Osteoblast (primary cell): ENCODE data around the gene GHRHR. TPM values are rescaled to one million over a fixed set of nuclear protein-coding genes. Genes with fewer than 3 reads are reported as not detected.

Experiments
- DNase-seq: peaks from one replicate; pipeline ENCODE4 v3.0.0; 2011; ENCODE audit warnings: low spot score, mixed read lengths; ENCODE audit not compliant: insufficient read length; ENCODE audit errors: missing footprints
- H2AFZ ChIP-seq: 2 replicates; pipeline ENCODE4 v1.6.0; 2011; ENCODE audit warnings: mild to moderate bottlenecking, low read length
- H3K27ac ChIP-seq: 2 replicates; pipeline ENCODE4 v1.5.1; 2011; ENCODE audit warnings: mild to moderate bottlenecking, low read depth, low read length, moderate library complexity
- H3K27me3 ChIP-seq: 2 replicates; pipeline ENCODE4 v1.6.0; 2012; ENCODE audit warnings: mild to moderate bottlenecking, control low read depth, inconsistent platforms, low read length, moderate library complexity; ENCODE audit not compliant: insufficient read depth
- H3K36me3 ChIP-seq: 2 replicates; pipeline ENCODE4 v1.5.1; 2011; ENCODE audit warnings: mild to moderate bottlenecking, low read length, control low read depth, moderate library complexity; ENCODE audit not compliant: insufficient read depth
- H3K4me1 ChIP-seq: 2 replicates; pipeline ENCODE4 v1.5.1; 2011; ENCODE audit warnings: mild to moderate bottlenecking, low read length, control low read depth, moderate library complexity; ENCODE audit not compliant: insufficient read depth
- H3K4me2 ChIP-seq: 2 replicates; pipeline ENCODE4 v1.6.0; 2011; ENCODE audit warnings: mild to moderate bottlenecking, low read length; ENCODE audit not compliant: insufficient read depth
- H3K4me3 ChIP-seq: fragments of 200-600 bp; sonication (generic); 3 replicates; pipeline ENCODE4 v1.5.1; 2012; ENCODE audit warnings: mild to moderate bottlenecking, low read length, inconsistent platforms; ENCODE audit not compliant: insufficient read depth
- H3K79me2 ChIP-seq: 2 replicates; pipeline ENCODE4 v1.6.0; 2012; ENCODE audit warnings: mild to moderate bottlenecking, low read length, control low read depth, inconsistent platforms; ENCODE audit not compliant: insufficient read depth
- H3K9me3 ChIP-seq: 2 replicates; pipeline ENCODE4 v1.5.1; 2011; ENCODE audit warnings: low read depth, low read length, control low read depth
- H4K20me1 ChIP-seq: 2 replicates; pipeline ENCODE4 v1.6.0; 2012; ENCODE audit warnings: mild to moderate bottlenecking, low read length, control low read depth; ENCODE audit not compliant: insufficient read depth
- total RNA-seq: library from RNA; depleted of rRNA; stranded (reverse); fragments of >200 nt; gene quantifications from 2 replicates; pipeline ENCODE4 v1.2.3, GENCODE V29; 2012
- TF ChIP-seq, protein P1 (sequence below): IDR thresholded peaks from 2 replicates; pipeline ENCODE4 v1.5.1; 2011; ENCODE audit warnings: mild to moderate bottlenecking, low read depth, low read length, moderate library complexity; ENCODE audit errors: extremely low read depth

Gene GHRHR
- total RNA-seq, 1 donor, result not detected

DNA sequence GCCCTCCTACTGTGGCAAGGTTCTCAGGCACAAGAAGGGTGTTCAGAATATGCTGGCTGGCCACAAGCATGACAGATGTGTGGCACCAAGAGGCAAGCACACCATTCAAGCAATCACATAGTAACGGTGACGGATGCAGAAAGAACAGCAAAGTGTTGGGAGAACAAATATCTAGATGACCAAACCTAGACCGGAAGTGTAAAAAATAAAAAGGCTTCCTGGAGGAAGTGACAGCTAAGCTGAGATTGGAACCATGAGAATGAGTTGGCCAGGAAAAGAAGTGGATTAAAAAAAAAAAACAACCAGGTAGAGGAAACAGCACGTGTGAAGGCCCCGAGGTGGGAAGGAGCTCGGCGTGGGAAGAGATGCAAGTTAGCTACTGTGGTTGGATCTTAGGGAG is 22.0 kb downstream of the GHRHR start:
- no peaks in the 10 kb centered on the region for H4K20me1 ChIP-seq
- no peak overlapping the region for H3K4me2 ChIP-seq
- H3K4me3 ChIP-seq, result no peak overlapping the region
- H3K27ac ChIP-seq, result no peak overlapping the region
- no peaks in the 10 kb centered on the region for H3K36me3 ChIP-seq
- no peak for DNase-seq
- TF ChIP-seq, protein P1, sequence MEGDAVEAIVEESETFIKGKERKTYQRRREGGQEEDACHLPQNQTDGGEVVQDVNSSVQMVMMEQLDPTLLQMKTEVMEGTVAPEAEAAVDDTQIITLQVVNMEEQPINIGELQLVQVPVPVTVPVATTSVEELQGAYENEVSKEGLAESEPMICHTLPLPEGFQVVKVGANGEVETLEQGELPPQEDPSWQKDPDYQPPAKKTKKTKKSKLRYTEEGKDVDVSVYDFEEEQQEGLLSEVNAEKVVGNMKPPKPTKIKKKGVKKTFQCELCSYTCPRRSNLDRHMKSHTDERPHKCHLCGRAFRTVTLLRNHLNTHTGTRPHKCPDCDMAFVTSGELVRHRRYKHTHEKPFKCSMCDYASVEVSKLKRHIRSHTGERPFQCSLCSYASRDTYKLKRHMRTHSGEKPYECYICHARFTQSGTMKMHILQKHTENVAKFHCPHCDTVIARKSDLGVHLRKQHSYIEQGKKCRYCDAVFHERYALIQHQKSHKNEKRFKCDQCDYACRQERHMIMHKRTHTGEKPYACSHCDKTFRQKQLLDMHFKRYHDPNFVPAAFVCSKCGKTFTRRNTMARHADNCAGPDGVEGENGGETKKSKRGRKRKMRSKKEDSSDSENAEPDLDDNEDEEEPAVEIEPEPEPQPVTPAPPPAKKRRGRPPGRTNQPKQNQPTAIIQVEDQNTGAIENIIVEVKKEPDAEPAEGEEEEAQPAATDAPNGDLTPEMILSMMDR, result no peak
- H3K27me3 ChIP-seq, result peaks cover 9% of the 10 kb centered on the region
- no peaks in the 10 kb centered on the region for H3K79me2 ChIP-seq
- H3K4me1 ChIP-seq, result no peaks in the 10 kb centered on the region
- no peaks in the 10 kb centered on the region for H3K9me3 ChIP-seq
- H2AFZ ChIP-seq, result no peak overlapping the region

- Histone ChIP-seq H2AFZ (no peak overlapping the region), H3K27ac (no peak overlapping the region), H3K4me3 (no peak overlapping the region), H3K79me2 (no peaks in the 10 kb centered on the region), H3K36me3 (no peaks in the 10 kb centered on the region), H3K27me3 (peaks cover 5% of the 10 kb centered on the region), H3K4me2 (no peak overlapping the region), H4K20me1 (no peaks in the 10 kb centered on the region), H3K4me1 (no peaks in the 10 kb centered on the region), H3K9me3 (no peaks in the 10 kb centered on the region)
- no peak for DNase-seq
- TF ChIP-seq, protein P1, result no peak
These were observed 22.6 kb downstream of the GHRHR start for GRCh38 chr7:30986331-30986730.

DNA sequence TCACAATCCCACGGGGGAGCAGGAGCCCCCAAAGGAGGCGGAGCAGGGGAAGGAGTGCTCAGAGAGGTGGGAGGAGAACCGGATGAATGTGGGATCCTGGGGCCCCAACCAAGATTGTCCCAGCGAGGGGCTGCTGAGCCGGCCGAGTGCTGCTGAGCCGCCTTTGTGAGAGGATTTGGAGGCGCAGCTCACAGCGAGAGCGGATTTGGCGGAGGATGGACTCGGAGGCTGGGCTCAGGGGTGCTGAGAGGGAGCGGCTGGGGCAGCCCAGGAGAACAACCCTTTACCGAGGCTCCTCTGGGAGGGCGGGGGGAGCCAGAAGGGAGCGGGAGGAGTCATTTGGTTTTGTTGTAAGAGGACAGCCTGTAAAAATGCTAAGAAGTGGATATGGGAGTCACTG is 23.0 kb downstream of the GHRHR start:
- Histone ChIP-seq H3K79me2 (no peaks in the 10 kb centered on the region), H3K4me3 (no peak overlapping the region), H3K36me3 (no peaks in the 10 kb centered on the region), H3K9me3 (no peaks in the 10 kb centered on the region), H3K27ac (no peak overlapping the region), H2AFZ (no peak overlapping the region), H3K27me3 (peaks cover 3% of the 10 kb centered on the region), H3K4me1 (no peaks in the 10 kb centered on the region), H3K4me2 (no peak overlapping the region), H4K20me1 (no peaks in the 10 kb centered on the region)
- TF ChIP-seq, protein P1, result no peak
- no peak for DNase-seq

- H3K9me3 ChIP-seq, result no peaks in the 10 kb centered on the region
- TF ChIP-seq, protein P1, result no peak
- no peaks in the 10 kb centered on the region for H3K4me1 ChIP-seq
- no peak for DNase-seq
- H3K27me3 ChIP-seq, result no peaks in the 10 kb centered on the region
- H3K4me3 ChIP-seq, result no peak overlapping the region
- H3K4me2 ChIP-seq, result no peak overlapping the region
- H3K79me2 ChIP-seq, result no peaks in the 10 kb centered on the region
- H3K36me3 ChIP-seq, result no peaks in the 10 kb centered on the region
- no peaks in the 10 kb centered on the region for H4K20me1 ChIP-seq
- H2AFZ ChIP-seq, result no peak overlapping the region
- H3K27ac ChIP-seq, result no peak overlapping the region
These were observed 23.4 kb downstream of the GHRHR start for GRCh38 chr7:30987178-30987577.
